Fibroblast of mammary gland (primary cell): ENCODE data around the gene TSGA10IP.
"Not testable (repeated sequence)": the region's sequence is repeated elsewhere in the genome, so short reads cannot be mapped to it uniquely, and the experiment has no call there.

Experiments used
- DNase-seq: peaks from one replicate; pipeline ENCODE4 v3.0.0-alpha.2; 2010; ENCODE audit warnings: low read depth
- H3K4me3 ChIP-seq: 2 replicates; pipeline ENCODE4 v1.5.1; 2011; ENCODE audit warnings: low read depth, mild to moderate bottlenecking, low read length, moderate library complexity; ENCODE audit not compliant: control insufficient read depth
- CTCF ChIP-seq: conservative IDR thresholded peaks from 2 replicates; pipeline ENCODE4 v1.5.1; 2011; ENCODE audit warnings: low read depth, low read length, inconsistent platforms; ENCODE audit not compliant: control insufficient read depth, insufficient read depth

The TSGA10IP gene

GRCh38 chr11:65945941-65946558 is 770 bp downstream of the TSGA10IP start:
- DNase-seq: no peak
- no peak for TF ChIP-seq CTCF
- no peak overlapping the region for H3K4me3 ChIP-seq

GRCh38 chr11:65946655-65947054 is 1.4 kb downstream of the TSGA10IP start:
- no peak for DNase-seq
- no peak overlapping the region for H3K4me3 ChIP-seq
- no peak for TF ChIP-seq CTCF

- TF ChIP-seq CTCF: no peak
- DNase-seq: no peak
- H3K4me3 ChIP-seq: no peak overlapping the region
Measured at GRCh38 chr11:65947133-65947532, 1.9 kb downstream of the TSGA10IP start.

GRCh38 chr11:65947603-65948125 is 2.4 kb downstream of the TSGA10IP start:
- TF ChIP-seq CTCF: no peak
- no peak overlapping the region for H3K4me3 ChIP-seq
- no peak for DNase-seq

- DNase-seq, H3K4me3 ChIP-seq: not testable (repeated sequence)
Measured at GRCh38 chr11:65950711-65951110, 5.4 kb downstream of the TSGA10IP start.

- not testable (repeated sequence) for DNase-seq, H3K4me3 ChIP-seq
Measured at GRCh38 chr11:65951641-65952040, 6.4 kb downstream of the TSGA10IP start.

GRCh38 chr11:65952052-65952521 is 6.8 kb downstream of the TSGA10IP start:
- H3K4me3 ChIP-seq: no peak overlapping the region
- DNase-seq: no peak
- no peak for TF ChIP-seq CTCF

- no peak for TF ChIP-seq CTCF
- DNase-seq: no peak
- no peak overlapping the region for H3K4me3 ChIP-seq
Measured at GRCh38 chr11:65953471-65953870, 8.2 kb downstream of the TSGA10IP start.
